ENCODE data around the gene CLCN2.

GRCh38 chr3:184389384-184389783 lies 28.0 kb upstream of the CLCN2 start:
- TF ChIP-seq SUZ12 (IDR thresholded peaks at IDR 0.05; ENCODE audit: extremely low read depth, insufficient read depth, insufficient read length) (no peak), ZNF274 (IDR thresholded peaks at IDR 0.05; ENCODE audit: low read depth, low read length) (no peak), YY1 (IDR thresholded peaks at IDR 0.05; ENCODE audit: insufficient read depth, insufficient read length) (no peak)

Measured in NT2/D1 (cell line).